BLaER1 treated with 17β-estradiol and CSF1 and Interleukin-3, amounts not matched to agents 10 nM and 100 nM (cell line): ENCODE results near the gene NOP56.
A peak's percentile ranks its signal among the peaks of the same experiment; 100 is the strongest.
"Not testable (repeated sequence)": the region's sequence is repeated elsewhere in the genome, so short reads cannot be mapped to it uniquely, and the experiment has no call there.

Source experiments
- H3K27ac ChIP-seq, 11 experiments: shearing (Covaris generic); formaldehyde crosslinking; 2 replicates each; pipeline ENCODE4 v1.8.1; 2022
- H3K27me3 ChIP-seq, 11 experiments: shearing (Covaris generic); formaldehyde crosslinking; 2 replicates each; pipeline ENCODE4 v1.8.1; 2022
- H3K36me3 ChIP-seq, 11 experiments: shearing (Covaris generic); formaldehyde crosslinking; 2 replicates each; pipeline ENCODE4 v1.8.1; 2022
- H3K4me1 ChIP-seq, 10 experiments: shearing (Covaris generic); formaldehyde crosslinking; 2 replicates each; pipeline ENCODE4 v1.8.1; 2022
- H3K4me2 ChIP-seq, 11 experiments: shearing (Covaris generic); formaldehyde crosslinking; 2 replicates each; pipeline ENCODE4 v1.8.1; 2022
- H3K4me3 ChIP-seq, 10 experiments: shearing (Covaris generic); formaldehyde crosslinking; 2 replicates each; pipeline ENCODE4 v1.8.1; 2022
- H3K9ac ChIP-seq, 11 experiments: shearing (Covaris generic); formaldehyde crosslinking; 2 replicates each; pipeline ENCODE4 v1.8.1; 2022
- H3K9me3 ChIP-seq, 11 experiments: shearing (Covaris generic); formaldehyde crosslinking; replicated peaks in 1 of 11; 2 replicates each; pipeline ENCODE4 v1.8.1; 2022
- H4K20me1 ChIP-seq, 11 experiments: shearing (Covaris generic); formaldehyde crosslinking; 2 replicates each; pipeline ENCODE4 v1.8.1; 2022
- Cebpa-rat ChIP-seq, 11 experiments: shearing (Covaris generic); IDR thresholded peaks; 2 replicates each; pipeline ENCODE4 v1.8.1; 2022

The NOP56 gene

DNA sequence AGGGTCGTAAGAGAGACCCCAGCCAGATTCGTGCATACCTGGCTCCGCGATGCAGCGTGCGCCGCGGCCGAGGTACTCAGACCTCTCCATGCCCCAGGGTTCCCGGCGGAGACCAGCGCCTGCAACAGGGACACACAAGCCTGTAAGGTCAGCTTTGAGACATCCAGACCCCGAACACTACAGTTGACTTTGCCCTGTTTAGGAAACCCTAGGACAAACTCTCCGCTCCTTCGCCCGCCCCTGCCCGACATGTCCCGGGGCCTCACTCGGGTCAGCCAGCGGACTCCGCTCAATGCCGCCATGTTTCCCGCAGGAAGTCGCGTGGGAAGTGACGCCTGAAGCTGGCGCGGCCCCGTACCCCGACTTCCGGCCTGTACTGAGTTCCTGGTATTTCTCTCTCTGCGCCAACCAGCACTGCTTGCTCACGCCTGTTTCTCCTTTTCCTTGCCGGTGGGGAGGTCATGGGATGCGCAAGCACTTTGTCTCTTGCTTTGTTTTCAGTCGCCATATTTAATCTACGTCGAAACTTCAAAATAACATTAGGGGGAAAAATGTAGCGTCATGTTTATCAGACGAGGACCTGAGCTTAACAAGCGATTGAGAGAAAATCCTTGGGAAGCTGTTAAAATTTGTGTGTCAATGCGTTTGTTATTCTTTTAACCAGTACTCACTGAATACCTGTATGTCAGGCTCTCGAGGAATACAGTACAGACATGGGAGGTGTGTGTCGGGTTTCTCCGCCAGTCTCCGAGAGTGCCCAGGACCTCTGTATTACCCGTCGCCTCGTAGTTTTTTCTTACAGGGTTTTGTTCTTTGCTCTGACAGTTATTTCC, 11.7 kb downstream of the NOP56 start, which contains the start of gene IDH3B:
TSS of gene IDH3B (minus strand) at position 330 of the 833 bp plus-strand sequence. CDS start at position 302, 28 bp downstream.
- peak within 1 kb of the TSS; percentile 86 to 99 (median 94) for H3K27ac ChIP-seq
- H3K4me2 ChIP-seq = peak within 1 kb of the TSS; percentile 84 to 99 (median 98)
- H3K27me3 ChIP-seq = no peaks in the 10 kb centered on the region
- H3K4me3 ChIP-seq = peak within 1 kb of the TSS; percentile 85 to 99 (median 92)
- H3K36me3 ChIP-seq = peaks cover 33 to 41% (median 39%) of the 10 kb centered on the region in 11 experiments
- TF ChIP-seq Cebpa-rat (IDR thresholded peaks at IDR 0.05) = peak in 1 of 11 experiments; percentile 32; a peak in 1 of 22 replicates
- H3K9me3 ChIP-seq = no peaks in the 10 kb centered on the region
- H3K9ac ChIP-seq = peak within 1 kb of the TSS; percentile 85 to 95 (median 92)
- peaks cover 0 to 40% (median 18%) of the 10 kb centered on the region in 11 experiments; a peak in 18 of 22 replicates for H4K20me1 ChIP-seq
- H3K4me1 ChIP-seq = peaks cover 18 to 46% (median 26%) of the 10 kb centered on the region in 10 experiments

GRCh38 chr20:2671977-2672376, 19.5 kb downstream of the NOP56 start:
- Histone ChIP-seq H3K4me2 (no peak overlapping the region), H3K36me3 (no peaks in the 10 kb centered on the region)

DNA sequence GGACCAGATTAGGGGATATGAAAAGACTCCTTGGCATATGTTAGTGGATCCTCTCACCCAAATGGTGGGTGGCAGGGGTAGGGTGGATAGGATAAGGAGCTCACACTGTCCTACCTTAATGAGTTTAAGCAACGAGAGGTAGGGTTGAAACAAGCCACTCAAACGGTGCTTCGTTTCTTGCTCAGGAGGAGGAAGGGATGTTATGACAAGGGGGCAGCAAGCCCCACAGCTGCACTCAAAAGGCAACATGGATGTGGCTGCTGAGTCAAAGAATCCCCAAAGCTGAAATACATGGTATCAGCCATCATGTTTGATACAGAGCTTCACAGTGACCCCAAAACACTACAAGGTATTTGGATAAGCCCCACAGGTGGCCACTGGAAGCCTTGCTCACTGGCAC, 20.0 kb downstream of the NOP56 start:
- H3K36me3 ChIP-seq = no peaks in the 10 kb centered on the region
- no peak for TF ChIP-seq Cebpa-rat (IDR thresholded peaks at IDR 0.05)
- H3K4me2 ChIP-seq = no peak overlapping the region
- no peaks in the 10 kb centered on the region for H4K20me1 ChIP-seq
- no peak overlapping the region for H3K4me3 ChIP-seq
- no peak overlapping the region for H3K27ac ChIP-seq
- H3K9me3 ChIP-seq = no peaks in the 10 kb centered on the region
- no peaks in the 10 kb centered on the region for H3K4me1 ChIP-seq
- H3K9ac ChIP-seq = no peak overlapping the region
- no peaks in the 10 kb centered on the region for H3K27me3 ChIP-seq

More at GRCh38 chr20:2671977-2672376, 19.5 kb downstream of the NOP56 start:
- Histone ChIP-seq H3K27me3 (no peaks in the 10 kb centered on the region), H4K20me1 (no peaks in the 10 kb centered on the region), H3K4me3 (no peak overlapping the region), H3K27ac (no peak overlapping the region), H3K4me1 (no peaks in the 10 kb centered on the region), H3K9me3 (no peaks in the 10 kb centered on the region), H3K9ac (no peak overlapping the region)
- no peak for TF ChIP-seq Cebpa-rat (IDR thresholded peaks at IDR 0.05)

GRCh38 chr20:2673453-2673852, 21.0 kb downstream of the NOP56 start:
- Histone ChIP-seq H3K36me3 (no peaks in the 10 kb centered on the region), H4K20me1 (no peaks in the 10 kb centered on the region), H3K27ac (no peak overlapping the region), H3K4me3 (no peak overlapping the region), H3K4me2 (no peak overlapping the region), H3K9ac (no peak overlapping the region), H3K27me3 (no peaks in the 10 kb centered on the region), H3K4me1 (no peaks in the 10 kb centered on the region), H3K9me3 (no peaks in the 10 kb centered on the region)
- TF ChIP-seq Cebpa-rat (IDR thresholded peaks at IDR 0.05) = no peak

DNA sequence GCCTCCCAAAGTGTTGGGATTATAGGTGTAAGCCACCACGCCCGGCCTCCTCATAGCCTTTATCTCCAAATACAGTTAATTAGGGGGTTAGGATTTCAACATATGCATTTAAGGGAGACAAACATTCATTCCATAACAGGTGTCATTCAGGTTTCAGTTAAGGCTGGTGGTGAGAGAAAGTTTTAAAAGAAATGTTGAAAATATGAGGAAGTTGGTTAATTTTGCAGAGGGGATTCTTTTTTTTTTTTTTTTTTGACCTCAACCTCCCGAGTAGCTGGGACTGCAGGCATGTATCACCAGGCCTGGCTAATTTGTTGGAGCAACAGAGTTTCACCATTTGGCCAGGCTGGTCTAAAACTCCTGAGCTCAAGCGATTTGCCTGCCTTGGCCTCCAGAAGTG, 27.6 kb downstream of the NOP56 start:
- no peak overlapping the region for H3K4me2 ChIP-seq
- no peaks in the 10 kb centered on the region for H3K27me3 ChIP-seq
- peaks cover 0 to 12% (median 0%) of the 10 kb centered on the region in 11 experiments; a peak in 5 of 22 replicates for H3K9me3 ChIP-seq
- no peak overlapping the region for H3K4me3 ChIP-seq
- no peak overlapping the region for H3K27ac ChIP-seq
- H3K4me1 ChIP-seq = peaks cover 0 to 5% (median 3%) of the 10 kb centered on the region in 10 experiments; a peak in 18 of 20 replicates
- H3K9ac ChIP-seq = no peak overlapping the region
- no peaks in the 10 kb centered on the region for H3K36me3 ChIP-seq
- no peak for TF ChIP-seq Cebpa-rat (IDR thresholded peaks at IDR 0.05)
- no peaks in the 10 kb centered on the region for H4K20me1 ChIP-seq

GRCh38 chr20:2682040-2682439, 29.6 kb downstream of the NOP56 start:
- H3K9me3 ChIP-seq = peaks cover 0 to 12% (median 0%) of the 10 kb centered on the region in 11 experiments; a peak in 5 of 22 replicates
- not testable (repeated sequence) for H3K4me2 ChIP-seq, H3K9ac ChIP-seq, H3K36me3 ChIP-seq, H3K27ac ChIP-seq, H3K27me3 ChIP-seq, H4K20me1 ChIP-seq, H3K4me1 ChIP-seq, H3K4me3 ChIP-seq

DNA sequence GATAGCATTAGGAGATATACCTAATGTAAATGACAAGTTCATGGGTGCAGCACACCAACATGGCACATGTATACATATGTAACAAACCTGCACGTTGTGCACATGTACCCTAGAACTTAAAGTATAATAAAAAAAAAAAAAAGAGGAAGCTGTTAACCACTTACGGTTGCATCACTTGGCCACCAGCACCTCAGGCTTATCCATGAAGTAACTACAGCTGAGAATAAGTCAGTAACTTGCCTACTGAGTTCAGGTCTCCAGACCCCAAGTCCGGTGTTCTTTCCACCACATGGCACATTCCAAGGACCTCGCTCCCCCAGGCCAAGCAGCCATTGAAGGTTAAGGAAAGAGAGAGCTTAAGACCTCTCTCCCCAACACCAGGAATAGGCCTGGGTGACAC, 32.4 kb downstream of the NOP56 start:
- not testable (repeated sequence) for H4K20me1 ChIP-seq, H3K4me3 ChIP-seq, H3K9ac ChIP-seq, H3K27me3 ChIP-seq, H3K36me3 ChIP-seq
- peak overlapping the region in 10 of 11 experiments; percentile 34 to 72 (median 65); a peak in 19 of 22 replicates for H3K4me2 ChIP-seq
- H3K27ac ChIP-seq = peak overlapping the region in 7 of 11 experiments; percentile 22 to 49 (median 32); a peak in 6 of 22 replicates
- peak in 5 of 11 experiments; percentile 26 to 69 (median 52); a peak in 4 of 22 replicates for TF ChIP-seq Cebpa-rat (IDR thresholded peaks at IDR 0.05)
- peaks cover 14 to 23% (median 21%) of the 10 kb centered on the region in 10 experiments for H3K4me1 ChIP-seq
- peaks cover 0 to 12% (median 0%) of the 10 kb centered on the region in 11 experiments; a peak in 5 of 22 replicates for H3K9me3 ChIP-seq

DNA sequence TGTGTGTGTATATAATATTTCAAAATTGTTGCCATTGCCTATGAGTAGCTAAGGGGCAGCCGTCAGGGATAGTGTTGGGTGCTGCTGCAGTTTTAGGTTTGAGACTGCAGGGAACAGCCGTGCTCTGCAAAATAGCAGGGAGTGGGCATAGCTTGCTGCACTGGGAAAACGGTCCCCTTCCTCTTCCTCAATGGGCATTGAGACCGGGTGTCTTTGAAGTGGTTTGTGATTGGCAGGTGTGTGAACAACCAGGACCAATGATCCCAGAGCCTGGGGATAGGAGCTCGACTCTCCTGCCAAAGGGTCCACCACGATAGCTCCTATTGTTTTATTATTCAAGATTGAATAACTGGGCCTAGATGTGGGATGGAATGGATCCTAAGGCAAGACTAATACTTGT, 35.1 kb downstream of the NOP56 start:
- Histone ChIP-seq H3K4me3 (no peak overlapping the region), H3K4me2 (peak overlapping the region; percentile 27 to 71 (median 56)), H3K9ac (no peak overlapping the region), H4K20me1 (no peaks in the 10 kb centered on the region; a peak in 1 of 22 replicates), H3K9me3 (peaks cover 0 to under 1% (median 0%) of the 10 kb centered on the region in 11 experiments; a peak in 1 of 22 replicates), H3K4me1 (peaks cover 14 to 45% (median 36%) of the 10 kb centered on the region in 10 experiments), H3K36me3 (no peaks in the 10 kb centered on the region), H3K27ac (no peak overlapping the region), H3K27me3 (peaks cover 0 to 19% (median 12%) of the 10 kb centered on the region in 11 experiments; a peak in 15 of 22 replicates)
- TF ChIP-seq Cebpa-rat (IDR thresholded peaks at IDR 0.05) = no peak

DNA sequence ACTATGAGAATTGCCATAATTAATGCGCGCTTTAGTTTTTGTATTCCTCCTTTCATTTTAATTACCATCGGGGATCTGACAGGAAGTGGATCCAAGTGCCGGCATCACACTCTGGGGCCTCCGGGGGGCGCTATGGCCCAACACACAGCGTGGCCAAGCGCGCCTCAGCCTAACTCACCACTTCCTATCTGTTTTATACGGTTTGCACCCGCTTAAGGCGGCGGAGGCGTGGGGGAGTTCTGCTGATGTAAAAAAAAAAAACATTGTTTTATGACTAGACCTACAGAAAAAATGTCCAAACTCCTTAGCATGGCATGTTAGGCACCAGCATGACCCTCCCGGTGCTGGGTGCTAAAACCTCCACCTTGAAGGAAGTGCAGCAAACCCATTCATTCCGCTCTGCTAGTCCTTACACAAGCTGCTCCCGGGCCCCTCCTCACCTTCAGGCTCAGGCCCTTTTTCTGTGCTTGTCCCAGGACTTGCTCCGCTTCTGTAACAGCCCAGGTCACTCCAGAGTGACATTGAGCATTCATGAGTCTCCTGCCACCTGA, 35.7 kb downstream of the NOP56 start:
- no peak overlapping the region for H3K27ac ChIP-seq
- H3K27me3 ChIP-seq = peaks cover 0 to 19% (median 13%) of the 10 kb centered on the region in 11 experiments; a peak in 15 of 22 replicates
- no peak overlapping the region for H3K9ac ChIP-seq
- H3K4me3 ChIP-seq = no peak overlapping the region
- no peaks in the 10 kb centered on the region for H3K9me3 ChIP-seq
- H3K4me2 ChIP-seq = peak overlapping the region; percentile 27 to 71 (median 56)
- peaks cover 14 to 45% (median 36%) of the 10 kb centered on the region in 10 experiments for H3K4me1 ChIP-seq
- H3K36me3 ChIP-seq = no peaks in the 10 kb centered on the region
- no peaks in the 10 kb centered on the region; a peak in 1 of 22 replicates for H4K20me1 ChIP-seq
- no peak for TF ChIP-seq Cebpa-rat (IDR thresholded peaks at IDR 0.05)
